Right cardiac atrium (tissue), 5 donors: ENCODE measurements around the gene CYP26A1. TPM values are rescaled to one million over a fixed set of nuclear protein-coding genes. Genes with fewer than 3 reads are reported as not detected.

Experiments
- ATAC-seq, 2 donors: fragments of 200-7000 bp; cut with Tn5 transposase; one replicate each; pipeline versions ENCODE4 v1.8.0 to v1.9.1; 2020; ENCODE audit warnings: moderate library complexity in 2 of 2, mild to moderate bottlenecking in 1 of 2
- DNase-seq, 3 donors: peaks; one replicate each; pipeline ENCODE4 v3.0.0-alpha.2; 2020
- H3K27ac ChIP-seq: one replicate; pipeline ENCODE4 v1.5.1; 2013; ENCODE audit warnings: mild to moderate bottlenecking, low read length, control low read depth, moderate library complexity
- H3K27me3 ChIP-seq: one replicate; pipeline ENCODE4 v1.6.1; 2013; ENCODE audit not compliant: control insufficient read depth, insufficient read depth
- H3K4me1 ChIP-seq: one replicate; pipeline ENCODE4 v1.6.1; 2013; ENCODE audit warnings: low read length; ENCODE audit not compliant: control insufficient read depth, insufficient read depth
- H3K4me3 ChIP-seq: one replicate; pipeline ENCODE4 v1.5.1; 2013; ENCODE audit warnings: low read length, control low read depth
- H3K9me3 ChIP-seq: one replicate; pipeline ENCODE4 v1.6.1; 2013; ENCODE audit warnings: low read length; ENCODE audit not compliant: control insufficient read depth
- WGBS: extraction: QIAGEN DNeasy Blood & Tissue Kit; methylation state at CpG from one replicate; pipeline ENCODE4 v1.1.7; 2013; 5-methylcytosine and 5-hydroxymethylcytosine counted together
- intact Hi-C, 4 donors: fragments of 100-400 bp; cut with DNase I; formaldehyde crosslinking; loops; one replicate each; pipeline versions ENCODE4 v1.11.0 to v1.14.0; 2022 to 2023
- polyA plus RNA-seq: library from polyadenylated mRNA; stranded (reverse); fragments of 200-250 nt; gene quantifications from one replicate; pipeline ENCODE4 v1.2.3, GENCODE V29; 2013
- total RNA-seq, 4 donors: library from RNA; stranded (reverse); fragmentation: NEBNext Ultra II Directional; extraction: Animal tissue kit (Norgen Biotek cat#: 25700); gene quantifications; one replicate each; pipeline ENCODE4 v1.2.1, GENCODE V29; 2021
- donor health status: healthy with polysubstance abuse.
- donor health status: DM: no; HTN: yes; CAD: no.
- donor health status: DM: no; HTN: no; CAD: no.
- donor health status: DM: no; HTN: yes; CAD: no; lungs with severe emphysema.
- donor health status: DM: yes; HTN: yes; CAD: no.

CYP26A1 gene
- total and polyA plus RNA-seq, 5 donors = not detected

GRCh38 chr10:93065675-93066543, 7.8 kb upstream of the CYP26A1 start:
- Histone ChIP-seq H3K27ac (no peak overlapping the region), H3K4me1 (no peaks in the 10 kb centered on the region), H3K4me3 (peak overlapping the region; percentile 17), H3K27me3 (no peaks in the 10 kb centered on the region), H3K9me3 (no peaks in the 10 kb centered on the region)
- intact Hi-C loops = no loop called here
- 5% methylated on average over 81 of the region's 81 CpGs for WGBS
- DNase-seq (no peak), ATAC-seq (no peak)

- 16% methylated on average over 11 of the region's 11 CpGs for whole genome bisulfite sequencing
- Histone ChIP-seq H3K27me3 (no peaks in the 10 kb centered on the region), H3K27ac (no peak overlapping the region), H3K4me3 (no peak overlapping the region), H3K4me1 (no peaks in the 10 kb centered on the region), H3K9me3 (no peaks in the 10 kb centered on the region)
- ATAC-seq = no peak
- DNase-seq = no peak
- intact Hi-C loops = no loop called here
Observed at GRCh38 chr10:93066544-93066913, 7.2 kb upstream of the CYP26A1 start.

GRCh38 chr10:93067443-93068365, 6.0 kb upstream of the CYP26A1 start:
- intact Hi-C loops = no loop called here
- DNase-seq = no peak
- WGBS = 9% methylated on average over 17 of the region's 17 CpGs
- H3K4me3 ChIP-seq = no peak overlapping the region
- no peak for ATAC-seq
- no peaks in the 10 kb centered on the region for H3K4me1 ChIP-seq
- no peak overlapping the region for H3K27ac ChIP-seq
- H3K9me3 ChIP-seq = no peaks in the 10 kb centered on the region
- H3K27me3 ChIP-seq = no peaks in the 10 kb centered on the region

GRCh38 chr10:93068411-93069244, 5.1 kb upstream of the CYP26A1 start:
- peaks cover 5% of the 10 kb centered on the region for H3K4me1 ChIP-seq
- H3K27me3 ChIP-seq = no peaks in the 10 kb centered on the region
- DNase-seq (peak in 1 of 3 donors; percentile 51), ATAC-seq (no peak)
- H3K27ac ChIP-seq = no peak overlapping the region
- no peak overlapping the region for H3K4me3 ChIP-seq
- 3% methylated on average over 73 of the region's 73 CpGs for WGBS
- H3K9me3 ChIP-seq = no peaks in the 10 kb centered on the region
- intact Hi-C loops = no loop called here

- intact Hi-C loops = no loop called here
- no peak overlapping the region for H3K27ac ChIP-seq
- no peak overlapping the region for H3K4me3 ChIP-seq
- no peak for ATAC-seq
- no peaks in the 10 kb centered on the region for H3K27me3 ChIP-seq
- H3K9me3 ChIP-seq = no peaks in the 10 kb centered on the region
- peaks cover 5% of the 10 kb centered on the region for H3K4me1 ChIP-seq
- no peak for DNase-seq
- WGBS = 28% methylated on average over 10 of the region's 10 CpGs
Observed at GRCh38 chr10:93069245-93069561, 4.5 kb upstream of the CYP26A1 start.

- DNase-seq = no peak
- H3K27me3 ChIP-seq = no peaks in the 10 kb centered on the region
- intact Hi-C loops = no loop called here
- H3K27ac ChIP-seq = no peak overlapping the region
- H3K9me3 ChIP-seq = no peaks in the 10 kb centered on the region
- ATAC-seq = no peak
- no peak overlapping the region for H3K4me3 ChIP-seq
- WGBS = 75% methylated on average over 5 of the region's 5 CpGs
- H3K4me1 ChIP-seq = peaks cover 5% of the 10 kb centered on the region
Observed at GRCh38 chr10:93070378-93071176, 3.1 kb upstream of the CYP26A1 start.

- H3K4me1 ChIP-seq = peaks cover 5% of the 10 kb centered on the region
- no peak for ATAC-seq
- no peak overlapping the region for H3K27ac ChIP-seq
- intact Hi-C loops = no loop called here
- H3K4me3 ChIP-seq = no peak overlapping the region
- DNase-seq = no peak
- no peaks in the 10 kb centered on the region for H3K9me3 ChIP-seq
- H3K27me3 ChIP-seq = no peaks in the 10 kb centered on the region
- 69% methylated on average over 7 of the region's 7 CpGs for WGBS
Observed at GRCh38 chr10:93071177-93071472, 2.6 kb upstream of the CYP26A1 start.

GRCh38 chr10:93071674-93072224, 1.9 kb upstream of the CYP26A1 start:
- WGBS = 2% methylated on average over 37 of the region's 37 CpGs
- H3K4me1 ChIP-seq = peaks cover 5% of the 10 kb centered on the region
- peak overlapping the region; percentile 55 for H3K4me3 ChIP-seq
- DNase-seq = peak in 2 of 3 donors; percentile 49 to 51
- no peaks in the 10 kb centered on the region for H3K27me3 ChIP-seq
- peak in 1 of 2 donors; percentile 10 for ATAC-seq
- intact Hi-C loops = no loop called here
- H3K27ac ChIP-seq = no peak overlapping the region
- no peaks in the 10 kb centered on the region for H3K9me3 ChIP-seq

GRCh38 chr10:93072225-93072712, 1.4 kb upstream of the CYP26A1 start:
- H3K9me3 ChIP-seq = no peaks in the 10 kb centered on the region
- ATAC-seq (no peak), DNase-seq (no peak)
- 1% methylated on average over 27 of the region's 27 CpGs for WGBS
- no peaks in the 10 kb centered on the region for H3K27me3 ChIP-seq
- H3K4me1 ChIP-seq = peaks cover 5% of the 10 kb centered on the region
- H3K4me3 ChIP-seq = peak overlapping the region; percentile 55
- intact Hi-C loops = no loop called here
- H3K27ac ChIP-seq = no peak overlapping the region
